Ascending aorta (tissue), 2 donors: ENCODE results near the gene RPL39L. TPM values are rescaled to one million over a fixed set of nuclear protein-coding genes. Genes with fewer than 3 reads are reported as not detected.

Source experiments
- DNase-seq, 2 donors: peaks; one replicate each; pipeline ENCODE4 v3.0.0-alpha.2; 2019; ENCODE audit warnings: low spot score in 2 of 2
- H3K27ac ChIP-seq, 2 donors: fragments of 200-600 bp; sonication (generic); one replicate each; pipeline ENCODE4 v1.5.1; 2016 to 2017; ENCODE audit warnings: mild to moderate bottlenecking in 1 of 2
- H3K27me3 ChIP-seq: fragments of 200-600 bp; sonication (generic); one replicate; pipeline ENCODE4 v1.5.1; 2017
- H3K36me3 ChIP-seq, 2 donors: fragments of 200-600 bp; sonication (generic); one replicate each; pipeline ENCODE4 v1.5.1; 2016
- H3K4me1 ChIP-seq, 2 donors: fragments of 200-600 bp; sonication (generic); one replicate each; pipeline ENCODE4 v1.5.1; 2016 to 2017; ENCODE audit warnings: mild to moderate bottlenecking in 1 of 2
- H3K4me3 ChIP-seq, 2 donors: fragments of 200-600 bp; sonication (generic); one replicate each; pipeline ENCODE4 v1.5.1; 2016 to 2017; ENCODE audit warnings: mild to moderate bottlenecking in 1 of 2
- H3K9me3 ChIP-seq, 2 donors: fragments of 200-600 bp; sonication (generic); one replicate each; pipeline ENCODE4 v1.5.1; 2016
- CTCF ChIP-seq, 3 experiments: fragments of 200-600 bp in 2 of 3; fragments of 450-650 bp in 1 of 3; sonication (generic) in 2 of 3; IDR thresholded peaks; one replicate each; pipeline ENCODE4 v1.5.1; 2016 to 2019; ENCODE audit warnings: antibody characterized with exemption in 3 of 3, mild to moderate bottlenecking in 1 of 3, moderate library complexity in 1 of 3
- intact Hi-C: fragments of 100-400 bp; cut with DNase I; formaldehyde crosslinking; loops from one replicate; pipeline ENCODE4 v1.15.1; 2023
- total RNA-seq: library from RNA; depleted of rRNA; stranded (reverse); fragments of >200 nt; gene quantifications from one replicate; pipeline ENCODE4 v1.1.0, GENCODE V29; 2016

Gene RPL39L
- total RNA-seq, 1 donor from 2014 or later = 3.1 TPM

- intact Hi-C loops = no loop called here
Measured at GRCh38 chr3:187167777-187168176, 28.5 kb upstream of the RPL39L start.

GRCh38 chr3:187166750-187167149, 27.5 kb upstream of the RPL39L start:
- no peak for DNase-seq
- Histone ChIP-seq H3K4me3 (no peak overlapping the region), H3K9me3 (no peaks in the 10 kb centered on the region), H3K36me3 (no peaks in the 10 kb centered on the region), H3K4me1 (peaks cover 2 to 5% of the 10 kb centered on the region in 2 donors), H3K27me3 (no peaks in the 10 kb centered on the region), H3K27ac (no peak overlapping the region)
- no peak for TF ChIP-seq CTCF (IDR thresholded peaks at IDR 0.05)
- intact Hi-C loops = no loop called here

More at GRCh38 chr3:187167777-187168176, 28.5 kb upstream of the RPL39L start:
- TF ChIP-seq CTCF (IDR thresholded peaks at IDR 0.05) = no peak
- Histone ChIP-seq H3K4me1 (peaks cover 4 to 5% of the 10 kb centered on the region in 2 donors), H3K9me3 (no peaks in the 10 kb centered on the region), H3K36me3 (no peaks in the 10 kb centered on the region), H3K4me3 (no peak overlapping the region), H3K27ac (peak overlapping the region; percentile 42 to 68), H3K27me3 (no peaks in the 10 kb centered on the region)
- no peak for DNase-seq

- Histone ChIP-seq H3K27ac (no peak overlapping the region), H3K27me3 (no peaks in the 10 kb centered on the region), H3K4me3 (no peak overlapping the region), H3K9me3 (no peaks in the 10 kb centered on the region), H3K36me3 (no peaks in the 10 kb centered on the region), H3K4me1 (peaks cover 2 to 5% of the 10 kb centered on the region in 2 donors)
- TF ChIP-seq CTCF (IDR thresholded peaks at IDR 0.05) = peak; percentile 58 to 70 (median 68)
- no peak for DNase-seq
- intact Hi-C loops = loop anchor here (1.0 to 2.0 kb wide), 4 partner anchors 26 to 316 kb away; partner anchors contain the start of genes RPL39L and ST6GAL1
Measured at GRCh38 chr3:187165144-187165543, 25.8 kb upstream of the RPL39L start.

- no peak overlapping the region for H3K4me3 ChIP-seq
- TF ChIP-seq CTCF (IDR thresholded peaks at IDR 0.05) = no peak
- H3K4me1 ChIP-seq = peaks cover 0 to 1% of the 10 kb centered on the region in 2 donors
- no peaks in the 10 kb centered on the region for H3K36me3 ChIP-seq
- peaks cover 0 to 2% of the 10 kb centered on the region in 2 donors for H3K9me3 ChIP-seq
- H3K27ac ChIP-seq = no peak overlapping the region
- no peak for DNase-seq
- no peaks in the 10 kb centered on the region for H3K27me3 ChIP-seq
- intact Hi-C loops = loop anchor here (5.0 kb wide), 1 partner anchor 545 kb away; no protein-coding TSS in a partner anchor
Measured at GRCh38 chr3:187162265-187162953, 23.1 kb upstream of the RPL39L start.

- H3K4me3 ChIP-seq = no peak overlapping the region
- H3K36me3 ChIP-seq = no peaks in the 10 kb centered on the region
- no peak for DNase-seq
- peaks cover 0 to 2% of the 10 kb centered on the region in 2 donors for H3K9me3 ChIP-seq
- H3K27me3 ChIP-seq = no peaks in the 10 kb centered on the region
- no peak overlapping the region for H3K27ac ChIP-seq
- no peaks in the 10 kb centered on the region for H3K4me1 ChIP-seq
- intact Hi-C loops = loop anchor here (5.0 kb wide), 1 partner anchor 544 kb away; no protein-coding TSS in a partner anchor
- no peak for TF ChIP-seq CTCF (IDR thresholded peaks at IDR 0.05)
Measured at GRCh38 chr3:187161556-187161955, 22.3 kb upstream of the RPL39L start.
